GM18526 (cell line): Measurements from ENCODE around the gene DEAF1.

Experiments
- POLR2A ChIP-seq: IDR thresholded peaks from 3 replicates; pipeline ENCODE4 v1.6.1; 2011; ENCODE audit not compliant: insufficient read length; ENCODE audit errors: extremely low read depth

The DEAF1 gene

DNA sequence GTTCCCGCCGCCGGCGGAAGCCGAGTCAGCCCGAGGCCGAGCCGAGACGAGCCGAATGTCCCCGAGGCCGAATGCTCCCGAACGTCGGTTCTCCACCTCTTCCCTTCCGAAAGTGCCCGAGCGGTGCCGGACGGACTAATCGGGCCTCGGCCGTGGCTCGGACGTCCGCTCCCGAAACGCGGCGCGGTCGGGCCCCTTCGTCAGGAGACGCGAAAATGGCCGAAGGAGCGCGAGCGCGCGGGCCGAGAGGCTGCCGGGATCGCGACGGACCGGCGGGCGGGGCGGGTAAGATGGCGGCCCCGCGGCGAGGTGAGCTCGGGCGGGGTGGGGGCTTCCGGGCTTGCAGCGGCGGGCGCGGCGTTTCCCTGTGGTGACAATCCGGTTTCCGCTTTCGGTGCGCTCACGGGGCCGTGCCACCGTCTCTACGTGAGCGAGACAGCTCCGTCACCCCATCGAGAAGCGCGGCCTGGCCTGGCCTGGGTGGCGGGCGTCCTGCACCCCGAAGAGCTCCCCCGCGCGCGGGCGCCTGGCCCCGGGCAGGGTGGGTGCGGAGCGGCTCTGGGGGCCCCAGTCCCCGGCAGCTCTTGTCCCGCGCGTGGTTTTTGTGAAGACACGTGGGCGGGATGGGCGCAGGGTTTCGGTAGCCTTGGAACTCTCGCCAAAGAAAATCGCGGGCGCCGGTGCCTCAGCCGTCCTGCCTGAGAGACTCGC lies 671 bp upstream of the DEAF1 start, which contains the start of gene TMEM80:
Gene TMEM80, plus strand, starts transcription at position 279 of the 711 bp plus-strand sequence. Its CDS starts 12 bp downstream, at position 291.
- TF ChIP-seq POLR2A: peak; percentile 76

DNA sequence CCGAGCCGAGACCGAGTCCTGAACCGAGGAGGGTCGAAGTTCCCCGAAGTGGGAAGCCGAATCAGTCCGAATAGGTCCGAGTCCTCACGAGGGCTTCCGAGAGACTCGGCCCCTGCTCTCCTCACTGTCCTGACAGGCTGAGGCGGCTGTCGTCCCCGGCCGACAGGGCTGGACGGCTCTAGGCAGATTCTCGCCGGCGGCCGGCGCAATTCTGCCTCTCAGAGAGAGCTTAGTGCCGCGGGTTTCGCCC lies 191 bp upstream of the DEAF1 start:
- TF ChIP-seq POLR2A: no peak

DNA sequence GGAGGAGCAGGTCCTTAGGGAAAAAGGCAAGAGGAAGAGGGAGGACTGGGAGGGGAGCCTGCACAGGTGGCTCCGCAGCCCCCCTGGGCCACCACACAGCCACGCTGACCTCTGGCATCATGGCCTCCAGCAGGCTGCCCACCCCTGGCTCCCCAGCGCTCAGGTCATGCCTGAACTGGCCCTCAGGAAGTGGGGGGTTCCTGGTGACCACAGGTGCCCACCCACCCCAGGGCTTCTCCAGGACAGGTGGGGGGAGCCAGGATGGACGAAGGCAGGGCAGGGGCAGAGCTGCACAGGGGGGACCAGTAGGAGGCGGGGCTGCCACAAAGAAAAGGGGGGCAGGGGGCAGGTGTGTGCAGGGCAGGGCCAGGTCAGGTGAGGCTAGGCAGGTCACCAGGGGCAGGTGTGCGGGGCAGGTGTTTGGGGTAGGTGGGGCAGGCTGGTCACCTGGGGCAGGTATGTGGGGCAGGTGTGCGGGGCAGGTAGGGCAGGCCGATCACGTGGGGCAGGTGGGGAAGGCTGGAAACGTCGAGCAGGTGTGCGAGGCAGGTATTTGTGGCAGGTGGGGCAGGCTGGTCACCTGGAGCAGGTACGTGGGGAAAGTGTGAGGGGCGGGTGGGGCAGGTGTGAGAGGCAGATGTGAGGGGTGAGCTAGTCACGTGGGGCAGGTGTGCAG lies 997 bp downstream of the DEAF1 start:
- TF ChIP-seq POLR2A: no peak

DNA sequence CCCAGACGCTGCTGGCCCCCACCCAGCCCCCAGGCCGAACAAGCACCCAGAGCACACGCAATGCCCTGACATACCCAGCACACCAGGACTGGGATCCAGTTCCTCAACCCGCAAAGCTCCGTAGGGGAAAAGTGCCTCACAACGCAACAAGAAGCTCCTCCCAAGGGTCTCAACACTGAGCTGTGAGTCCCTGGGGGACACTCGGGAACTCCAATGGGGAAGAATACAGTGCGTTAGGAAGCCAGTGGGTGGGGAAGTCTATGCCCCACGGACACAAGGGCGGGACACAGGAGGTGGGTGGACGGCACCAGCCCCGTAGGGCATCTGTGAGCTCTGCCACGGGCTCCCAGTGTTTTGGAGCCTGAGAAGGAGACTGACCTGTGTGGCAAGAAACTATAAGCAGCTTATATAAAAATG lies 1.6 kb downstream of the DEAF1 start:
- no peak for TF ChIP-seq POLR2A

DNA sequence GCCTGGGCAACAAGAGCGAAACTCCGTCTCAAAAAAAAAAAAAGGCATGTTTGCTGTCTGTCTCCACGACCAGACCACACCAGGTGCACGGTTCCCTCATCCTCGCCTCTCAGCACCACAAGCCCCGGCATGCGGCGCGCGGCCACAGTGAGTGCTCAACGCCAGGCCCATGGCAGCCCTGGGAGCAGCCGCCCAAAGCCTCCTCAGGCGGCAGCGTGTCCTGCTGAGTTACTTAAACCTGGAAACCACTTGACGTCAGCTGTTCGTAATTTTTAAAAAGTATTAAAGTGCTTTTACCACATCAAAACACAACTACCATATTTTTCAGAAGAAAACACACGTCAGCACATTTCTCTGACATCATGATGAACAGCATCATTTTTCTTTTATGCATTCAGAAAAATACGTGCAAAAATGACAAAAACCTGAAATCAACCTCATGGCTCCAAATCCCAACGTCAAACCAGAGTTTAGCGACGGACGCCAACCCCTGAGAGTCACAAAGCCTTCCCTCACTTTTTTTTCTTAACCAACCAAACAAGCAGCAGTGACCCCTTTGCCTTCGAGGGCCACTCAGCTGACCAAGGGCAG lies 2.1 kb downstream of the DEAF1 start:
- TF ChIP-seq POLR2A: no peak

DNA sequence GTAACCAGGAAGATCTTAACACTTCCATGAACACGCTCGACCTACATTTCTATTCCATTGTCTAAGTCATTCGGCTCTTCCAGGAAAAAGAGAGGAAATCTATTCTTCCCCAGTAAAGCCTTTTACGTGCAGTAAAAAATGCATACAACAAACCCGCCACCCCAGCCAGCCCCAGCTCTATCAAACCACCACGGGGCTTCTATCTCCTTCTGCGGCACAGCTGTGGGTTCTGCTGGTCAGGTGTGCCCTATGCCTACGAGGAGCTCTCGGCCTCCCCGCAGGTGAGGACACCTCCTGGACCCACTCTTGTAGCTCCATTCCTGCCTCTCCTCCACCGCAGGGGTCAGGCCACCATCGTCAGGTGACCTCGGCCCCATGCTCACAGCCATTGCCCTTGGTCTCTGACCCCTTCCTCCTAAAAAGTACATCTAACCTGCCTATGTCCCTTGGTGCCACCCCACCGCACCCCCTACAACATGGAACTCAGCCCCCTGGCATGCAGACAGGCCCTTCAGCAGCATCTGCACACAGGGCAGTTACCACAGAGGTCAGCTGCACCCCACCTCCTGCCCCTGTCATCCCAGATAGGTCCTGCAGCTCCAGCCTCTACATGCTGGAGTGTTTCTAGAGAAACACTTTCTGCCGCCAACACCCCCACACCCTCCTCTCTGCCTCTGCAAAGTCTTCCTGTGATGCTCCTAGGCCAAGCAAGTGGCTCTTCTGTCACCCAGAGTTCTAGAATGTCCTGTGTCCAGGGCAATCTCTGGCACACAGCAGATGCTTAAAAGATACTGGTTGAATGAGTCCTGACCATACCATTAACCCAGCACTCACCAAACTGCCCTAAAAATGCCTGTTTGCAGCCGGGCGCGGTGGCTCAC lies 3.1 kb downstream of the DEAF1 start:
- TF ChIP-seq POLR2A: no peak

DNA sequence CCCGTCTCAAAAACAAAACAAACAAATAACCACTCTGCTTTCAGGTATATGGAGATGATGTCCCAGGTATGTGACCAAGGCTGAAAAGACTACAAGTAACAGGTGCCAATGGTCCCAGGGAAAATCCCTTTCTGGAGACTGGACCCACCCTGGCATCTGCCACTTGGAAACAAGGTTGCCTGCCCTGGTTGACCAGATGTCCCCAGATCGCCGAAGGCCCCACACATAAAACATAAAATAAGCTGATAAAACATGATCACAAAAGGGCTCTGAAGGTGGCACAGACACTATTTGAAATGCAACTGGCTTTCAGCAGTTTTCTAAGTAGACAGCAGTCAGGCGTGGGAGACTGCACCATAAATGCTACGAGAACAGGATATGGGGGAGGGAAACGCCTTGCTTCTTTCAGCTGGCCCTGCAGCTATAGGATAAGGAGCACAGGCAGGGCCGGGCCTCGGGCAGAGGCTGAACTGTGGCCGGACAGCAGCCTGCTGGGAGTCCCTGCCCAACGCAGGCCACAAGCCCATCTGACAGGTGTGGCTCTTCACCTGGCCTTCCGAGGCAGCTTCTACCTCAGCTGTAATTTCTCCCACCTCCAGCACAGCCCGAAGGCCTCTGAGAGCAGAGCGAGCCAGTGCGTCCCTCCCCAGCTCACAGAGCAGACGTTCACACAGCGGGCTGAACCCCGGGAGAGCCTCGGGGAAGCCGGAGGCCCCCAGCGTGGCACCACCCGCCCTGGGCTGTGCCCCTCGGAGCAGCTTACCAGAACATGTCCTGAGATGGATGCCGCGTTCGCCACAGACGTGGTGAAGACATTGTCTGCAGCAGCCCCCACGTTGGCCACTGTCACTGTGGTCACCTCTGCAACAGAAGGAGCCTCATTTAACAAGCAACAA lies 4.0 kb downstream of the DEAF1 start:
- TF ChIP-seq POLR2A: no peak

DNA sequence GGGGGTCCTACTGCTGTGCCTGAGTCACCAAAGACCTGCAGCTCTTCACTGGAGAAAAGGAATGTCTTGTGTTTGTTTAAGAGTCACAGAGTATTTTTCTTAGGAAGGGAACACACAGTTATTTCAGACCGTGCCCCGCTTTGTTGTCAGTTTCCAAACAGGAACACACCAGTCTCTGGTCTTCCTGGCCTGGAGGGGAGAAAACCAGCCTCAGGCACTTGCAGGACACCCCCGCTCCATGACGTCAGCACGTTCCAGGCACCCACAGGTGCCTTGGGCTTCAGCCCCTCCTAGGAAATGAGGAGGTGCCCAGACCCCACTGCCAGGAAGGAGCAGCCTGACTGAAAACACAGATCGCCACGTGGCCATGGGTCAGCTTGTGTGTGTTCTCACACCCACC lies 5.4 kb downstream of the DEAF1 start:
- no peak for TF ChIP-seq POLR2A

DNA sequence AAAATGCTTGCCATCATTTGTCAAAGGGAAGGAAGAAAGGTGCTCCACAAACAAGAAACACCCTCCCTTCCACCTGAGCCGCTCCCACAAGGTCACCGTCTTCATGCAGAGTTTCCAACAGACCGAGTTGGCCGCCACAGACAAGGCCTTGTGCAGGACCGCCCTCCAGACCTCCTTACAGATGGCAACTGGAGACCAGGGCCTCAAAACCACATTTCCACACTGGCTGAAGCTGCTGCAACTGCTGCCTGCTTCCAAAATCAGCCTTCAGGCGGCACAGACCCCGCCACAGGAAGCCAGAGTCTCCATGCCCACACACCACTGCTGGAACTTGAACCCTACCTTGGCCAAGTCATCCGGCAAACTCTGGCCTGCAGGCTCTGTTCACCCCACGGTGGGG lies 6.3 kb downstream of the DEAF1 start:
- TF ChIP-seq POLR2A: no peak

DNA sequence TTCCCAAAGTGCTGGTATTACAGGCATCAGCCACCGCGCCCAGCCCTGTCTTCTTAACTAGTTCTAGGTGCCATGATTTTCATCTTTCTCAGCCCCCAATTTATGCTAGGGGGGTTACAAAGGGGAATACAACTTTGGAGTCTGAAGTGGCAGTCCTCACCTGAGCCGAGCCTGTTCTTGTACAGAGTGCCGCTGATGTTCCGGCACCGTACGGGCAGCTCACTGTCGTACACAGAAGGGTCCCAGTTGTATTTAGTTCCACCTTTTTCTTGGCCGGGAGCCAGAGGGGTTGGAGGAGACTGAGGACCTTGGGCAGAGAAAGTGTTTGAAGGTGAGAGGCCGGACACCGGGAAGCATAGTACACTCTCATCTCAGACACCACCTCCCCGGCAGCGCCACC lies 7.3 kb downstream of the DEAF1 start:
- no peak for TF ChIP-seq POLR2A

DNA sequence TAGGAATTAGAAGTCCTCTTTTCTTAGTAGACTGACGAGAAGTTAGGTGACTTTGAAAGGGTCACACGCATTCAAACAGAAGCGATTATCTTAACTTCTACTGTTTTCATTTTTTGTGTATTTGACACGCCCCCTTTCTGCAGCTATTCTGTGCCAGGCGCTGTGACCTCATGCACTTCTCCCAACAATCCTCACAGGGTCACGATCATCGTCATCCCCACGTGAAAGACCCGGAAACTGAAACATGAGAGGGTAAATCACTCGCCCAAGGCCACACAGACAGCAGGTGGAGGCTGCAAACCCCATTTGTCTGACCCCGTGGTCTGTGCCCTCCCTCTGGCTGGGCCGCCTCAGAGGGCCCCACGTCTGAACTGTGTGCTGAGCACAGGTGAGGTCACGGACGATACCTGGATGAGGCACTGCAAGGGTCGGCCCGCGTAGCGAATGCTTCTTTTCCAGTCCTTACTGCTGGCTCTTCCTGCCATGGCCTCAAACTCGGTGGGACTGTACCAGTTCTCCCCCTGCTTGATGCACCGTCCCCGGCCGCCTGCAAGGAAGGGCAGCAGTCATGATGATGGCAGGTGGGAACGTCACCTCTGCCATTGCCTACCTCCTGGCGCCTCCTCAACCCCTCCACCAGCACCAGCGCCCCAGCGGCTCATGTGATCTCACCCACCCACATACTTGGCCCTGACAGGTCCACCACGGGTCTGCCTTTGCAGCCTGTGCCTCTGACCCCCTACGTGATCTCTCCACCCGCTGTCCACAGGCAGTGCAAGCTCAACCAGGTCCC lies 8.4 kb downstream of the DEAF1 start:
- TF ChIP-seq POLR2A: no peak

DNA sequence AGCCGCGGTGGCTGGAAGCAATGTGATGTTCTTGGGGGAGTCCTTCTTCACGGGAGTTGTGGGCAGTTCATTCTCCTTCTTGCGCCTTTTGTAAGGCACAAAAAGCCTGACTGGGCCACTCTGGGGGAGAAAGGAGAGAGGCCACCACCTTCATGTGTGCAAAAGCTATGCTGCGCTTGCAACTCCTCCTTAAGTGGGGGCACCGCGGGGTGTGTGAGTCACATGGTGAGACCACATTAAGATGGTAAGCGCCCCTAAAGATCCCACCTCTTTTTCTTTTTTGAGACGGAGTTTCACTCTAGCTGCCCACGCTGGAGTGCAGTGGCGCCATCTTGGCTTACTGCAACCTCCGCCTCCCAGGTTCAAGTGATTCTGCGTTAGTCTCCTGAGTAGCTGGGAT lies 14.1 kb downstream of the DEAF1 start:
- TF ChIP-seq POLR2A: no peak

DNA sequence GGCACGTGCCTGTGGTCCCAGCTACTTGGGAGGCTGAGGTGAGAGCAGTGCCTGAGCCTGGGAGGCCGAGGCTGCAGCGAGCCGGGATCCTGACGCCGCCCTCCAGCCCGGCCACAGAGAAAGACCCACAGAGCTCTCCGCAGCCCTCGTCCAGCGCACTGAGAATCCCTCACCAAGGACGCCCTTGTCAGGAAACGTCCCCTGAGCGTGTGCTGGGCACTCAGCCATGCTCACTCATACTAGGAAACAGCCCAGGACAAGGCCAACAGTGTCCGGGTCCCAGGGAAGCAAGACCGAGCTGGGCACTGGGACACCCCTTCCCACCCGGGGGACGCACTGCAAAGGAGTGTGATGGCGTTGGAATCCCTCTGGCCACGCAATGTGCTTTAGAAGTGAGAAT lies 14.5 kb downstream of the DEAF1 start:
- no peak for TF ChIP-seq POLR2A

DNA sequence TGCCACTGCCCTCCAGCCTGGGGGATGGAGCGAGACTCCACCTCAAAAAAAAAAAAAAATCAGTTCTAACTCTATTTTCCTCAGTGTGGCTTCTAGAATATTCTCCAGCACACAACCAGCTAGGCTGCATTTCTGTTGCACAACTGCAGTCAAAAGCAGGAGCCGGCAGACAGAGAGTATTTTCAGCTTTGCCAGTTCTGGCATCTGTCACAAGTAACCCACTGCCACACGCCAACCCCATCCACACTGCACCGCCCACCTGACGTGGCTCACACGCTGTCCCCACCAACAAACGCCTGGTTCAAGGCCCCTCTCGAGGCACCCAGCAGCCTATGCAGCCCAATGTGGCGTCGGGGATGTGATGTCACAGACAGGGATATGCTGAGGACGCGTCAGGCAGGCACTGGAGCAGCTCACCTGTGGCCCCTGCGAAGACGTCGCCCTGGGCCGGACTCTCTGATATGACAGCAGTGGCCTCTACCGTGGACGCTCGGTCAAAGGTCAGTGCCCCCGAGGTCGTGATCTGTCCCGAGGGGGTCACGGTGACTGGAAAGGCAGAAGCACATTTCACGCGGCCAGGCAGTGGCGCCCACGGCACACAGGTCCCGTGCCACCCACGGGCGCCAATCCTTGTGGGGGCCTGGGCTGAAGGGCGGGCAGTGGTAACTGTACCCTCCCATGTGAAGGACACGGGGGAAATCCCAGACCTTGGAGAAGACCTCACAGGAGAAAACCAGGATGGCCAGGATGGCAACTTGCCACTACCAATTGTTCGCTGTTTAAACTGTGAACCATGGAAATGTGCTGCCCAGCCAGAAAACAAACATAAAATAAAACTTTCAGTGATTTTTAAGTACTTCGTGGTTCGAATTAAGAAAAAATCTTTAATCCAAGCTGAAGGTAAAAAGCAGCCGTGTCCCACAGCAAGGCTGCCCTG lies 15.5 kb downstream of the DEAF1 start:
- no peak for TF ChIP-seq POLR2A
